ENCODE results near the gene SEZ6. TPM values are rescaled to one million over a fixed set of nuclear protein-coding genes. Genes with fewer than 3 reads are reported as not detected.

Gene SEZ6
- total RNA-seq, 1 donor from 2014 or later: not detected

GRCh38 chr17:28911411-28912045, 94.3 kb downstream of the SEZ6 start:
- intact Hi-C loops (cut with micrococcal nuclease): no loop called here
- DNase-seq: no peak

GRCh38 chr17:28910534-28910933, 95.3 kb downstream of the SEZ6 start:
- no peak for ATAC-seq (ENCODE audit: low read depth)
- H3K36me3 Mint-ChIP-seq (ENCODE audit: low read depth): peaks cover 90% of the 10 kb centered on the region
- H3K27me3 Mint-ChIP-seq: no peaks in the 10 kb centered on the region
- TF ChIP-seq CTCF (IDR thresholded peaks at IDR 0.05): no peak
- no peaks in the 10 kb centered on the region for H3K9me3 Mint-ChIP-seq
- intact Hi-C loops (cut with micrococcal nuclease): no loop called here
- no peak overlapping the region for H3K27ac Mint-ChIP-seq
- no peak overlapping the region for H3K4me3 Mint-ChIP-seq
- POLR2A ChIA-PET: interaction anchor here (0.5 to 0.6 kb wide), 2 partner anchors 181 to 278 kb away, joined by 3 to 6 read pairs; no protein-coding TSS in a partner anchor
- H3K4me1 Mint-ChIP-seq: no peaks in the 10 kb centered on the region
- DNase-seq: no peak
- CTCF ChIA-PET: interaction anchor here (0.6 to 6.2 kb wide), 2 partner anchors 8 to 148 kb away, joined by 3 to 37 read pairs; no protein-coding TSS in a partner anchor

More at GRCh38 chr17:28911411-28912045, 94.3 kb downstream of the SEZ6 start:
- Mint-ChIP-seq H3K9me3 (no peaks in the 10 kb centered on the region), H3K4me1 (no peaks in the 10 kb centered on the region), H3K27ac (no peak overlapping the region), H3K27me3 (no peaks in the 10 kb centered on the region), H3K36me3 (ENCODE audit: low read depth) (peaks cover 91% of the 10 kb centered on the region), H3K4me3 (no peak overlapping the region)
- ChIA-PET POLR2A (interaction anchor here (0.5 to 0.8 kb wide), 2 partner anchors 182 to 184 kb away, joined by 3 to 6 read pairs; no protein-coding TSS in a partner anchor), CTCF (interaction anchor here (0.6 to 6.2 kb wide), 4 partner anchors 9 to 185 kb away, joined by 3 to 37 read pairs (median 6); partner anchors contain the start of genes DHRS13 and TLCD1)
- TF ChIP-seq CTCF (IDR thresholded peaks at IDR 0.05): no peak
- no peak for ATAC-seq (ENCODE audit: low read depth)

GRCh38 chr17:28908640-28909167, 97.1 kb downstream of the SEZ6 start:
- Mint-ChIP-seq H3K27me3 (no peaks in the 10 kb centered on the region), H3K36me3 (ENCODE audit: low read depth) (peaks cover 81% of the 10 kb centered on the region), H3K4me3 (no peak overlapping the region), H3K9me3 (no peaks in the 10 kb centered on the region), H3K4me1 (no peaks in the 10 kb centered on the region), H3K27ac (no peak overlapping the region)
- CTCF ChIA-PET: interaction anchor here (2.9 to 6.2 kb wide), 2 partner anchors 7 to 146 kb away, joined by 11 to 37 read pairs; no protein-coding TSS in a partner anchor
- no peak for TF ChIP-seq CTCF (IDR thresholded peaks at IDR 0.05)
- DNase-seq (no peak), ATAC-seq (ENCODE audit: low read depth) (no peak)
- POLR2A ChIA-PET: interaction anchor here (1.0 kb wide), 1 partner anchor 18 kb away, joined by 3 read pairs; no protein-coding TSS in a partner anchor
- intact Hi-C loops (cut with micrococcal nuclease): no loop called here

- ChIA-PET POLR2A (no interaction called here), CTCF (interaction anchor here (0.7 to 6.2 kb wide), 5 partner anchors 8 to 259 kb away, joined by 3 to 37 read pairs (median 10); partner anchors contain the start of gene FLOT2)
- Mint-ChIP-seq H3K27me3 (no peaks in the 10 kb centered on the region), H3K4me3 (no peak overlapping the region), H3K4me1 (peaks cover 4% of the 10 kb centered on the region), H3K9me3 (no peaks in the 10 kb centered on the region), H3K36me3 (ENCODE audit: low read depth) (peaks cover 73% of the 10 kb centered on the region), H3K27ac (peak overlapping the region; percentile 4)
- ATAC-seq (ENCODE audit: low read depth) (no peak), DNase-seq (no peak)
- intact Hi-C loops (cut with micrococcal nuclease): no loop called here
- no peak for TF ChIP-seq CTCF (IDR thresholded peaks at IDR 0.05)
Measured at GRCh38 chr17:28907709-28908475, 97.9 kb downstream of the SEZ6 start.
